ENCODE measurements around the gene NCLN.

DNA sequence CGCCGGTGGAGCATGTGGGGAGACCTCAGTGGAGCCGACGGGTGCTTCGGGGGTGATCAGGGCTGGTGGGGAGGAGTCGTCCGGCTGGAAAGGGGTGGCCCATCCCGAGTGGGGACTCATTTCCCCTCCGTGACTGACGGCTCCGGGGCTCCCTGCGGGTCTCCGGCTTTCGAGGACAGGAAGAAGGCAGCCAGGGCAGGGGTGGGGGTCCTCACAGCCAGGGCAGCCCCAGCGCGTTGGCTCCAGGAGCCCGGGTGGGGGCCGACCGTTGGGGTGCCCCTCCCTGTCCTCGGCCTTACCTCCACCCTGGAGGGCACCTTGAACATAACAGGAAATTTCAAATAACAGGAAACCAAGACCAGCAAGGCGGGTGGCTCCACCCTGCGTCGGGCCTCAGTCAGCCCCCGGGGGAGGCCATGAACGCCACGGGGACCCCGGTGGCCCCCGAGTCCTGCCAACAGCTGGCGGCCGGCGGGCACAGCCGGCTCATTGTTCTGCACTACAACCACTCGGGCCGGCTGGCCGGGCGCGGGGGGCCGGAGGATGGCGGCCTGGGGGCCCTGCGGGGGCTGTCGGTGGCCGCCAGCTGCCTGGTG lies 7.3 kb upstream of the NCLN start, which contains the start of gene S1PR4:
- TF ChIP-seq, protein P1, sequence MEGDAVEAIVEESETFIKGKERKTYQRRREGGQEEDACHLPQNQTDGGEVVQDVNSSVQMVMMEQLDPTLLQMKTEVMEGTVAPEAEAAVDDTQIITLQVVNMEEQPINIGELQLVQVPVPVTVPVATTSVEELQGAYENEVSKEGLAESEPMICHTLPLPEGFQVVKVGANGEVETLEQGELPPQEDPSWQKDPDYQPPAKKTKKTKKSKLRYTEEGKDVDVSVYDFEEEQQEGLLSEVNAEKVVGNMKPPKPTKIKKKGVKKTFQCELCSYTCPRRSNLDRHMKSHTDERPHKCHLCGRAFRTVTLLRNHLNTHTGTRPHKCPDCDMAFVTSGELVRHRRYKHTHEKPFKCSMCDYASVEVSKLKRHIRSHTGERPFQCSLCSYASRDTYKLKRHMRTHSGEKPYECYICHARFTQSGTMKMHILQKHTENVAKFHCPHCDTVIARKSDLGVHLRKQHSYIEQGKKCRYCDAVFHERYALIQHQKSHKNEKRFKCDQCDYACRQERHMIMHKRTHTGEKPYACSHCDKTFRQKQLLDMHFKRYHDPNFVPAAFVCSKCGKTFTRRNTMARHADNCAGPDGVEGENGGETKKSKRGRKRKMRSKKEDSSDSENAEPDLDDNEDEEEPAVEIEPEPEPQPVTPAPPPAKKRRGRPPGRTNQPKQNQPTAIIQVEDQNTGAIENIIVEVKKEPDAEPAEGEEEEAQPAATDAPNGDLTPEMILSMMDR (IDR thresholded peaks at IDR 0.05) = no peak
- TF ChIP-seq EP300 (IDR thresholded peaks at IDR 0.05) = no peak
- TF ChIP-seq POLR2A (IDR thresholded peaks at IDR 0.05) = no peak
